Measurements from ENCODE around the gene SPATA20.

GRCh38 chr17:50507871-50508572, 39.0 kb upstream of the SPATA20 start, which contains the start of gene MYCBPAP:
- no peak for TF ChIP-seq EZH2phosphoT487 (IDR thresholded peaks at IDR 0.05; ENCODE audit: low read depth)
- TF ChIP-seq CTCF (IDR thresholded peaks at IDR 0.05; ENCODE audit: low read depth, low read length) = peak; percentile 31; the same call in 1 of the 2 replicates

Data from OCI-LY3 (cell line).